ENCODE measurements around the gene ADAM15.

Gene ADAM15

DNA sequence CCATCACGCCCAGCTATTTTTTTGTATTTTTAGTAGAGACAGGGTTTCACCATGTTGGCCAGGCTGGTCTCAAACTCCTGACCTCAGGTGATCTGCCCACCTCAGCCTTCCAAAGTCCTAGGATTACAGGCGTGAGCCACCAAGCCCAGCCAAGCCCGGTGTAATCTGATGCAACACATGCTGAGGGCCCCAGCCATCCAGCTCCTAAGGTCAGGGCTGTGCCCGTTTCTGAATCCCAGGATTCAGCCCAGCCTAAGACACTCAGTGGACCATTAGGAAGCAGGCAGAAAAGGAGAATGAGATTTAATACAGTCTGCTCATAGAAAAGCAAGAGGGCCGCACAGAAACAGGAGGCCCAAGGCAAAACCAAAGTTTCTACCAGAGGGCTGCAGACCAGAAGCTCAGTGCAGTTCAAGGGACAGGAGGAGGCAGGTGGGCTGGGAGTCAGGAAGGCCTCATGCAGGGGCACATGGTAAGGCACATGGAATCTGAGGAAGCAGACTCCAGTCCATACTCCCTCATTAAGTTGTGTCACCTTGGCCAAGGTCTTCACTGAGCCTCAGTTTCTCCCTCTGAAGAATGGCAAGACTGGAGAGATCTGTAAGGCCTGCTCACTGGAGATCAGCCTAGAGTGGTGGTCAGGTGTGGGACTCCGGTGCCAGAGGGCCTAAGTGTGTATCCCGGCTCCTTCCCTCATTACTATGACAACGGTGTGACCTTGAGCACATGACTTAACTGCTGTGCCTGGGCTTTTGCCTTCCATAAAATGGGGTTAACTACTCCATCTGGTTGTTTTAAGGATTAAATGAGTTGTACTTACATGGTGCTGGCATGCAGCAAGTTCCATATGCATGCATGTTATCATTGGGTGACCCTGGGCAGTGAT, 2.4 kb upstream of the ADAM15 start:
- Histone ChIP-seq H3K36me3 (ENCODE audit: insufficient read depth, low read depth, low read length) (no peaks in the 10 kb centered on the region), H3K9me3 (ENCODE audit: insufficient read depth, low read depth, low read length) (no peaks in the 10 kb centered on the region), H3K4me3 (ENCODE audit: low read length) (no peak overlapping the region), H3K27ac (ENCODE audit: low read length) (no peak overlapping the region), H3K9ac (ENCODE audit: low read depth, low read length) (no peak overlapping the region), H3K27me3 (ENCODE audit: insufficient read depth, low read length) (peaks cover 28% of the 10 kb centered on the region), H3K4me1 (ENCODE audit: insufficient read depth, low read length) (peaks cover 14% of the 10 kb centered on the region)

DNA sequence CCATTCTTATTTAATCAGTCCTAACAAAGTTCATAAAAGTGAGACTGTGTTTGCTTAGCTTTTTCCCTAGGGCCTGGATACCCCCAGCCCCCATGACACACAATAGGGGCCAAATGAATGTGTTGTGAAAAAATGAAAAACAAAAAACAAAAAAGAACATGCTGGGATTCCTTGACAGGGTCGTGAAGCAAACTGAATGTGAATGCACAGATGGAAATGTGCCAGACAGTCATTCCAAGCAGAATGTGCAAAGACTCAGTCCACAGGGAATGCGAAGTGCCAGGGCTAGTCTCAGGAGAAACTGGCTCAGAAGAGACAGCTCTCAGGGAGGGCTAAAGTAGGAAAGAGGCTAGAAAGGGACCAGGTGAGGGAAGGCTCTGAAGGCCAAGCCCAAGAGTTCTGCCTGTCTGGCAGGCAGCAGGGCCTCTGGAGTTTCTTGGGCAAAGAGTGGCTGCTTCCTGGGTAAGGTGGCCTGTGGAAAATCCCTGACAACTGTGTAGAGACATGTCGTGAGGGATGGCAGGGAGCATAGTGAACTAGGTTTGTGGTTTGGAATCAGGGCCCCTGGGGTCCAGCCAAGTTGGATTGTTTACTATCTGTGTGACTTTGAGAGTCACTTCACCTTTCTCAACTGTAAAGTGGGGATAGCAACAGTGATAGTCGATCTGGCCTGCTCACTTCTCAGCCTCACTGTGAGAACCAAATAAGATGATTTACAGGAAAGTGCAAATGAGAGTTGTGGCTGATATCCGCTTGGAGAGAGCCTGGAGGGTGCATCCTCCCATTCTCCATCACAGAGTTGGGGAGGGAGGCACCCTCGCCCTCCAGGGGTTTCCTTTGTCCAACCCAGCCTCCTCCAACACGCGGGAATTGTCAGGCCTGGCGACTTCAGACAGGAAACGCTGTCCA, 1.2 kb upstream of the ADAM15 start:
- Histone ChIP-seq H3K4me1 (ENCODE audit: insufficient read depth, low read length) (peaks cover 11% of the 10 kb centered on the region), H3K27me3 (ENCODE audit: insufficient read depth, low read length) (peaks cover 29% of the 10 kb centered on the region), H3K36me3 (ENCODE audit: insufficient read depth, low read depth, low read length) (no peaks in the 10 kb centered on the region), H3K27ac (ENCODE audit: low read length) (no peak overlapping the region), H3K9ac (ENCODE audit: low read depth, low read length) (peak overlapping the region; percentile 63; the same call in 1 of the 2 replicates), H3K4me3 (ENCODE audit: low read length) (peak overlapping the region; percentile 86; the same call in 1 of the 2 replicates), H3K9me3 (ENCODE audit: insufficient read depth, low read depth, low read length) (no peaks in the 10 kb centered on the region)

DNA sequence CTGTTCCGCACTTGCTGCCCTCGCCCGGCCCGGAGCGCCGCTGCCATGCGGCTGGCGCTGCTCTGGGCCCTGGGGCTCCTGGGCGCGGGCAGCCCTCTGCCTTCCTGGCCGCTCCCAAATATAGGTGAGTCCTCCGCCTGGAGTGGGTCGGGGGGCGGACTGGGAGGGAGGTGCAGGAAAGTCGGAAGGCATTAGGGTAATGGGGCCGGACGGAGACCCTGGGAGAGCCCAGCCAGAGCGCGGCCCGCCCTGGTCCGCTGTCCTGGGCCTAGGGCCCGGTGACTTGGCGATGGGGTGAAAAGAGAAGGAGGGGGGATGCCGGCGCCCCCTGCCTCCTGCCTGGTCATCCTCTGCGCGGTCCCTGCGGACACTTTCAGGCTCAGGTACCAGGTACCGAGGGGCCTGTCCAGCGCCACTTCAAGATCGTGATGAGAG, 243 bp downstream of the ADAM15 start:
- H3K27me3 ChIP-seq (ENCODE audit: insufficient read depth, low read length) = peaks cover 29% of the 10 kb centered on the region
- H3K9me3 ChIP-seq (ENCODE audit: insufficient read depth, low read depth, low read length) = no peaks in the 10 kb centered on the region
- peak overlapping the region; percentile 80 for H3K4me3 ChIP-seq (ENCODE audit: low read length)
- H3K9ac ChIP-seq (ENCODE audit: low read depth, low read length) = peak overlapping the region; percentile 42; the same call in 1 of the 2 replicates
- H3K4me1 ChIP-seq (ENCODE audit: insufficient read depth, low read length) = peaks cover 7% of the 10 kb centered on the region; the same call in 1 of the 2 replicates
- H3K36me3 ChIP-seq (ENCODE audit: insufficient read depth, low read depth, low read length) = 0 out of 2 replicates have a peak, but pooled peaks cover 6% of the 10 kb centered on the region
- no peak overlapping the region for H3K27ac ChIP-seq (ENCODE audit: low read length)

DNA sequence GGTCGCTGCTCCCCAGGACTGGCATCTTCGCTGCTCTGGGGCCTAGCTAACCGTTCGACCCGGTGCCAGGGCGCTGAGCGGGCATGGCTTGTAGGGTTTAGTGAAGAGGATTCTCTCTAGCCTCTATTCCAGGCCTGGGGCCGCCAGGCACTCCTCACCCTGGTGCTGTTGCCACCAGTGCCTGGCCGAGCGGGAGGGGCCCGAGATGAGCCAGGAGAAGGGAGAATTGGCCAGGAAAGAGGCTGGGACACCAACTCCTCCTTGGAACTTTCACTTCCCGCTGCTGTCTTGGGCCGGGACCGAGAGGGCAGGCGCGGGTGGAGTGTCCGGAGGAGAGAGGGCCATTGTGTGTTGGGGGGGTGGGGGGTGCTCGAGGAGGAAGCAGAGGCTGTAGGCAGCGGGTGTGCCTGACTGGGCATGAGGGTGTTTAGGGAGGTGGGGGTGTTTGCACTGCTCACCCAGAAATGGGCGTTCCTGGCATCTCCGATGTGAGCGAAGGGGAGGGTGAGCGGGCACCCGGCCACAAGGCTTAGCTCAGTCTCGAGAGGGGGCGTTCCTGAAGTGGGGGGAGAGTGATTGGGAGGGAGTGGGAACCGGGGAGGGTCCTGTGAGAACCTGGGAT, 772 bp downstream of the ADAM15 start:
- Histone ChIP-seq H3K27ac (ENCODE audit: low read length) (no peak overlapping the region), H3K9me3 (ENCODE audit: insufficient read depth, low read depth, low read length) (no peaks in the 10 kb centered on the region), H3K4me1 (ENCODE audit: insufficient read depth, low read length) (peaks cover 7% of the 10 kb centered on the region; the same call in 1 of the 2 replicates), H3K36me3 (ENCODE audit: insufficient read depth, low read depth, low read length) (0 out of 2 replicates have a peak, but pooled peaks cover 10% of the 10 kb centered on the region), H3K4me3 (ENCODE audit: low read length) (peak overlapping the region; percentile 80), H3K9ac (ENCODE audit: low read depth, low read length) (peak overlapping the region; percentile 42; the same call in 1 of the 2 replicates), H3K27me3 (ENCODE audit: insufficient read depth, low read length) (peaks cover 29% of the 10 kb centered on the region)

DNA sequence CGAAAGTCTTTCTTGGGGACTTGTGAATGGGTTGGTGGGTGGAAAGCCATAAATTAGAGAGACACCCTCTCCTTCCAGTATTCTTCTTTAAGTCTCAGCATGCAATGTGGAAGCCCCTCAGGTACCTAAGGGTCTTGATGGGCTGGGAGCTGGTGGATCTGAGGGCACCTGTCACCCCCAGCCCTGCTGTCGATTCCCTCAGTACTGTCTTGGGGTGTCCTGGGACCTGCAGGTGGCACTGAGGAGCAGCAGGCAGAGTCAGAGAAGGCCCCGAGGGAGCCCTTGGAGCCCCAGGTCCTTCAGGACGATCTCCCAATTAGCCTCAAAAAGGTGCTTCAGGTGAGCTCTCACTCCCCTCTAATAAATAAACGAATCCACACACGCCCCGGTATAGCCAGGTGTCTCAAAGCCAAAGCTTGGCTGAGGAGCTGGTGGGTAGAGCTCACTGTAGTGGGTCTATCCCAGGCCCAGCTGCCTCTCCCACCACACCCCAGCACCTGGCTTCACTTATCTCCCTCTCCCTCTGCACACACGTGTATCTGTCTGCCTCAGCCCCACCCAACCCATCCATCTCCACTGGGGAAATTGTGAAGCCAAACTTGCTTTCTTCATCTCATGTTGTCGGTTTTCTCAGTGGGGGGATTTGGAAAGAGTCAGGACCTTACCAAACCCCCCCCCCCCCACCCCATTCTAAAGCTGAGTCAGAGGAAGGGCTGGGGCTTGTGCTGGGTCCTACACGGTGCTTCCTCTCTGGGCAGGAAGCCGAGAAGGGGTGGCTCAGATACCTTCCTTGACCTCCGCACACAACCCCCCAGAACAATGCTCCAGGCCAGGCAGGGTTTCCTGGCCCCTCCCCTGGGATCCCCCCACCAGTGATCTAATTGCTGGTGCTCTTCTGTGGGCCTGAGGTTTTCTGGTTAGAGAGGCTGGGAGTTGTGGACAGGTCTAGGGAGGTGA, 1.6 kb downstream of the ADAM15 start:
- H3K9ac ChIP-seq (ENCODE audit: low read depth, low read length) = no peak overlapping the region

GRCh38 chr1:155053531-155054105, 2.5 kb downstream of the ADAM15 start:
- H3K27me3 ChIP-seq (ENCODE audit: insufficient read depth, low read length) = peaks cover 29% of the 10 kb centered on the region
- H3K9ac ChIP-seq (ENCODE audit: low read depth, low read length) = no peak overlapping the region
- no peak overlapping the region for H3K4me3 ChIP-seq (ENCODE audit: low read length)
- peaks cover 7% of the 10 kb centered on the region; the same call in 1 of the 2 replicates for H3K4me1 ChIP-seq (ENCODE audit: insufficient read depth, low read length)
- H3K36me3 ChIP-seq (ENCODE audit: insufficient read depth, low read depth, low read length) = peaks cover 15% of the 10 kb centered on the region; the same call in 1 of the 2 replicates
- H3K27ac ChIP-seq (ENCODE audit: low read length) = no peak overlapping the region
- H3K9me3 ChIP-seq (ENCODE audit: insufficient read depth, low read depth, low read length) = no peaks in the 10 kb centered on the region

More for the DNA sequence above, 1.6 kb downstream of the ADAM15 start:
- Histone ChIP-seq H3K4me3 (ENCODE audit: low read length) (peak overlapping the region; percentile 80; the same call in 1 of the 2 replicates), H3K4me1 (ENCODE audit: insufficient read depth, low read length) (peaks cover 7% of the 10 kb centered on the region; the same call in 1 of the 2 replicates), H3K9me3 (ENCODE audit: insufficient read depth, low read depth, low read length) (no peaks in the 10 kb centered on the region), H3K27me3 (ENCODE audit: insufficient read depth, low read length) (peaks cover 29% of the 10 kb centered on the region), H3K27ac (ENCODE audit: low read length) (no peak overlapping the region), H3K36me3 (ENCODE audit: insufficient read depth, low read depth, low read length) (0 out of 2 replicates have a peak, but pooled peaks cover 10% of the 10 kb centered on the region)

DNA sequence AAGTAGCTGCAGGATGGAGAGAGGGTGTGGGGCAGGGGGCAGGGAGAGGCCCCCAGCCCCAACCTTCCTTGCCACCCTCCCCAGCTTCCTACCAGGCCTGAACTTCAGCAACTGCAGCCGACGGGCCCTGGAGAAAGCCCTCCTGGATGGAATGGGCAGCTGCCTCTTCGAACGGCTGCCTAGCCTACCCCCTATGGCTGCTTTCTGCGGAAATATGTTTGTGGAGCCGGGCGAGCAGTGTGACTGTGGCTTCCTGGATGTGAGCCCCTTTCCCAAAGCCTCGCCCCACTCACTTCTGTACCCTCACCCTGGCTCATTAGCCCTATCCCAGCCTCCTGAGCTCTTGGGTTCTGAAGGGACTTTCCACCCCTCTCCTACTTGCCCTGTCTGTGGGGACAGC, 6.0 kb downstream of the ADAM15 start:
- H3K9me3 ChIP-seq (ENCODE audit: insufficient read depth, low read depth, low read length) = no peaks in the 10 kb centered on the region
- peaks cover 15% of the 10 kb centered on the region; the same call in 1 of the 2 replicates for H3K36me3 ChIP-seq (ENCODE audit: insufficient read depth, low read depth, low read length)
- H3K9ac ChIP-seq (ENCODE audit: low read depth, low read length) = no peak overlapping the region
- no peak overlapping the region for H3K27ac ChIP-seq (ENCODE audit: low read length)
- peaks cover 17% of the 10 kb centered on the region for H3K27me3 ChIP-seq (ENCODE audit: insufficient read depth, low read length)
- peaks cover 4% of the 10 kb centered on the region; the same call in 1 of the 2 replicates for H3K4me1 ChIP-seq (ENCODE audit: insufficient read depth, low read length)
- H3K4me3 ChIP-seq (ENCODE audit: low read length) = no peak overlapping the region

GRCh38 chr1:155057788-155058211, 6.7 kb downstream of the ADAM15 start:
- H3K36me3 ChIP-seq (ENCODE audit: insufficient read depth, low read depth, low read length) = peaks cover 15% of the 10 kb centered on the region; the same call in 1 of the 2 replicates
- H3K9me3 ChIP-seq (ENCODE audit: insufficient read depth, low read depth, low read length) = no peaks in the 10 kb centered on the region

DNA sequence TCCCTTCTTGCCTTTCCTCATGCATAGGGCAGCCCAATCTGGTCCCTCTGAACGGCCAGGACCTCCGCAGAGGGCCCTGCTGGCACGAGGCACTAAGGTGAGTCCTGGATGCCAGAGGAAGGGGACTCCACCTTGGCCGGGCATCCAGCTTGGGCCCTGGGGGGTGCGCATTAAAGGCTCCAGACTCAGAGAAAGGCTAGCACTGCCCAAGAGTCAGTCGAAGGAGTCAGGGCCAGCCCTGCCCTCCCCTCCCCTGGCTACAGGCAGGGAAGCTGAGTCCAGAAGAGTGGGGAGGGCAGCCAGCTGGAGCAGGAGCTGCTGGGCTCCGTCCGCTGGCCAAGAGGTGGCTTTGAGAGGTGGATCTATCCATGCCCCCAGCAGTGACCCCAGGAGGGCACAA, 9.6 kb downstream of the ADAM15 start:
- Histone ChIP-seq H3K27me3 (ENCODE audit: insufficient read depth, low read length) (peaks cover 12% of the 10 kb centered on the region; the same call in 1 of the 2 replicates), H3K9me3 (ENCODE audit: insufficient read depth, low read depth, low read length) (no peaks in the 10 kb centered on the region), H3K36me3 (ENCODE audit: insufficient read depth, low read depth, low read length) (peaks cover 15% of the 10 kb centered on the region; the same call in 1 of the 2 replicates), H3K9ac (ENCODE audit: low read depth, low read length) (no peak overlapping the region), H3K27ac (ENCODE audit: low read length) (no peak overlapping the region), H3K4me1 (ENCODE audit: insufficient read depth, low read length) (peaks cover 9% of the 10 kb centered on the region; the same call in 1 of the 2 replicates), H3K4me3 (ENCODE audit: low read length) (no peak overlapping the region)

More at GRCh38 chr1:155057788-155058211, 6.7 kb downstream of the ADAM15 start:
- H3K9ac ChIP-seq (ENCODE audit: low read depth, low read length) = no peak overlapping the region
- no peak overlapping the region for H3K4me3 ChIP-seq (ENCODE audit: low read length)
- H3K27me3 ChIP-seq (ENCODE audit: insufficient read depth, low read length) = peaks cover 15% of the 10 kb centered on the region
- H3K27ac ChIP-seq (ENCODE audit: low read length) = no peak overlapping the region
- H3K4me1 ChIP-seq (ENCODE audit: insufficient read depth, low read length) = peaks cover 4% of the 10 kb centered on the region; the same call in 1 of the 2 replicates
